ENCODE results near the gene SYNGR2. TPM values are rescaled to one million over a fixed set of nuclear protein-coding genes. Genes with fewer than 3 reads are reported as not detected.

Gene SYNGR2
- total and polyA plus RNA-seq, 9 of the 15 experiments (the other 6 are each of a cell fraction or from before 2014, with no cell fraction given) = 1.4 to 173 (median 87.8) TPM

DNA sequence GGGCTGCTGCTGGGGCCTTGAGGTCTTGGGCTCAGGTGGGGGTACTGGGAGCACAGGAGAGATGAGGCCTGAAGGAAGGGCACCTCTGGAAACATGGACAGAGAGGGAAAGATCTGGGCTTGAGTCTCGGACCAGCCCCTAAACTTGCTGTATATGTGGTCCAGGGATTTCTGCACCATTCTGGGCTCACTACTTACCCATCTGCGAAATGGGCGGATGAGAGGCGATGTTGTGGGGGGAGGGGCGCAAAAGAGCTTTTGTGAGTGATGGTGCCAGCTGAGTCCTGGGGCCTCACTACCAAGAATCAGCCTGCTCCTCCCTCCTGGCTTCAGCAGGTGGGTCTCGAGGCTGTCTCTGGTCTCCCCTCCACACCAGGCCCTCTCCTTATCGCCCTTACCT lies 21.9 kb upstream of the SYNGR2 start:
- H3K79me2 ChIP-seq (ENCODE audit: control insufficient read depth, insufficient read depth, low read length) = peaks cover 25% of the 10 kb centered on the region
- peak overlapping the region; percentile 38 for H3K4me3 ChIP-seq
- WGBS (ENCODE audit: insufficient coverage, low coverage, missing lambda C conversion rate) = 29% methylated on average over 7 of the region's 7 CpGs
- ATAC-seq (no peak), DNase-seq (ENCODE audit: extremely low read depth in 1 of 4, low spot score in 3 of 4) (peak in 1 of 4 experiments; percentile 27), FAIRE-seq (no peak)
- CTCF ChIA-PET (ENCODE audit: low intra/inter-chr PET ratio) = no interaction called here
- POLR2A ChIA-PET = interaction anchor here (0.7 to 0.9 kb wide), 2 partner anchors 11 to 593 kb away, joined by 3 read pairs; no protein-coding TSS in a partner anchor
- H3K9ac ChIP-seq (ENCODE audit: insufficient read depth in 1 of 2, low read depth in 2 of 2, low read length in 2 of 2) = peak overlapping the region; percentile 72 to 88
- intact Hi-C loops (cut with micrococcal nuclease) = loop anchor here (1.0 kb wide), 1 partner anchor 18 kb away; no protein-coding TSS in a partner anchor
- peaks cover 52 to 93% of the 10 kb centered on the region in 2 experiments for H3K4me1 ChIP-seq (replicated peaks in 1 of 2; ENCODE audit: control insufficient read depth in 2 of 2, insufficient read depth in 2 of 2, low read length in 2 of 2)
- H3K9me1 ChIP-seq (ENCODE audit: control insufficient read depth, insufficient read depth, low read length) = peaks cover 2% of the 10 kb centered on the region
- H3K27ac ChIP-seq (ENCODE audit: extremely low read depth, low read depth, low read length) = peak overlapping the region; percentile 85
- H3K4me2 ChIP-seq (ENCODE audit: insufficient read depth, low read length) = peak overlapping the region; percentile 89
- BruUV-seq (replicated peaks) = no TSS peak
- H2AFZ ChIP-seq (ENCODE audit: low read depth, low read length) = peak overlapping the region; percentile 60
- no peaks in the 10 kb centered on the region for H4K20me1 ChIP-seq (replicated peaks; ENCODE audit: control insufficient read depth, insufficient read depth, low read length)
- no peaks in the 10 kb centered on the region for H3K9me3 ChIP-seq (replicated peaks; ENCODE audit: control insufficient read depth, insufficient read depth, low read depth, low read length)
- in situ Hi-C loops (cut with MboI) = no loop called here
- H3K36me3 ChIP-seq (ENCODE audit: control insufficient read depth, insufficient read depth, low read length) = no peaks in the 10 kb centered on the region
- H3K27me3 ChIP-seq (ENCODE audit: control insufficient read depth in 2 of 2, insufficient read depth in 2 of 2, low read length in 2 of 2) = no peaks in the 10 kb centered on the region
- TF ChIP-seq, protein P1, sequence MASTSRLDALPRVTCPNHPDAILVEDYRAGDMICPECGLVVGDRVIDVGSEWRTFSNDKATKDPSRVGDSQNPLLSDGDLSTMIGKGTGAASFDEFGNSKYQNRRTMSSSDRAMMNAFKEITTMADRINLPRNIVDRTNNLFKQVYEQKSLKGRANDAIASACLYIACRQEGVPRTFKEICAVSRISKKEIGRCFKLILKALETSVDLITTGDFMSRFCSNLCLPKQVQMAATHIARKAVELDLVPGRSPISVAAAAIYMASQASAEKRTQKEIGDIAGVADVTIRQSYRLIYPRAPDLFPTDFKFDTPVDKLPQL (IDR thresholded peaks at IDR 0.05; ENCODE audit: extremely low read depth, insufficient read length) = no peak
- TF ChIP-seq CTBP1 (IDR thresholded peaks at IDR 0.05; ENCODE audit: borderline replicate concordance) = no peak
- TF ChIP-seq PML (IDR thresholded peaks at IDR 0.05; ENCODE audit: low read length) = no peak
- no peak for TF ChIP-seq ZNF707 (CRISPR knock-in tag; conservative IDR thresholded peaks at IDR 0.05)
- no peak for TF ChIP-seq ELF1 (tag; IDR thresholded peaks at IDR 0.05)
- no peak for TF ChIP-seq TCF3 (CRISPR knock-in tag; IDR thresholded peaks at IDR 0.05)
- TF ChIP-seq RBM25 (IDR thresholded peaks at IDR 0.05; ENCODE audit: low read depth, low read length, severe bottlenecking) = peak; percentile 98
- peak; percentile 7; the same call in 1 of the 2 replicates for TF ChIP-seq ZFX (CRISPR knock-in tag; IDR thresholded peaks at IDR 0.05)
- TF ChIP-seq ZNF232 (CRISPR knock-in tag; IDR thresholded peaks at IDR 0.05) = no peak
- 0 out of 2 replicates have a peak, but pooled peaks have one; percentile 13 for TF ChIP-seq MTA3 (IDR thresholded peaks at IDR 0.05; ENCODE audit: borderline replicate concordance)
- TF ChIP-seq, protein P2, sequence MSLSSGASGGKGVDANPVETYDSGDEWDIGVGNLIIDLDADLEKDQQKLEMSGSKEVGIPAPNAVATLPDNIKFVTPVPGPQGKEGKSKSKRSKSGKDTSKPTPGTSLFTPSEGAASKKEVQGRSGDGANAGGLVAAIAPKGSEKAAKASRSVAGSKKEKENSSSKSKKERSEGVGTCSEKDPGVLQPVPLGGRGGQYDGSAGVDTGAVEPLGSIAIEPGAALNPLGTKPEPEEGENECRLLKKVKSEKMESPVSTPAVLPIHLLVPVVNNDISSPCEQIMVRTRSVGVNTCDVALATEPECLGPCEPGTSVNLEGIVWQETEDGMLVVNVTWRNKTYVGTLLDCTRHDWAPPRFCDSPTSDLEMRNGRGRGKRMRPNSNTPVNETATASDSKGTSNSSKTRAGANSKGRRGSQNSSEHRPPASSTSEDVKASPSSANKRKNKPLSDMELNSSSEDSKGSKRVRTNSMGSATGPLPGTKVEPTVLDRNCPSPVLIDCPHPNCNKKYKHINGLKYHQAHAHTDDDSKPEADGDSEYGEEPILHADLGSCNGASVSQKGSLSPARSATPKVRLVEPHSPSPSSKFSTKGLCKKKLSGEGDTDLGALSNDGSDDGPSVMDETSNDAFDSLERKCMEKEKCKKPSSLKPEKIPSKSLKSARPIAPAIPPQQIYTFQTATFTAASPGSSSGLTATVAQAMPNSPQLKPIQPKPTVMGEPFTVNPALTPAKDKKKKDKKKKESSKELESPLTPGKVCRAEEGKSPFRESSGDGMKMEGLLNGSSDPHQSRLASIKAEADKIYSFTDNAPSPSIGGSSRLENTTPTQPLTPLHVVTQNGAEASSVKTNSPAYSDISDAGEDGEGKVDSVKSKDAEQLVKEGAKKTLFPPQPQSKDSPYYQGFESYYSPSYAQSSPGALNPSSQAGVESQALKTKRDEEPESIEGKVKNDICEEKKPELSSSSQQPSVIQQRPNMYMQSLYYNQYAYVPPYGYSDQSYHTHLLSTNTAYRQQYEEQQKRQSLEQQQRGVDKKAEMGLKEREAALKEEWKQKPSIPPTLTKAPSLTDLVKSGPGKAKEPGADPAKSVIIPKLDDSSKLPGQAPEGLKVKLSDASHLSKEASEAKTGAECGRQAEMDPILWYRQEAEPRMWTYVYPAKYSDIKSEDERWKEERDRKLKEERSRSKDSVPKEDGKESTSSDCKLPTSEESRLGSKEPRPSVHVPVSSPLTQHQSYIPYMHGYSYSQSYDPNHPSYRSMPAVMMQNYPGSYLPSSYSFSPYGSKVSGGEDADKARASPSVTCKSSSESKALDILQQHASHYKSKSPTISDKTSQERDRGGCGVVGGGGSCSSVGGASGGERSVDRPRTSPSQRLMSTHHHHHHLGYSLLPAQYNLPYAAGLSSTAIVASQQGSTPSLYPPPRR (CRISPR knock-in tag; IDR thresholded peaks at IDR 0.05; ENCODE audit: borderline replicate concordance) = no peak
- no peak for TF ChIP-seq ZNF589 (CRISPR knock-in tag; IDR thresholded peaks at IDR 0.05; ENCODE audit: low read depth)
- TF ChIP-seq, protein P3, sequence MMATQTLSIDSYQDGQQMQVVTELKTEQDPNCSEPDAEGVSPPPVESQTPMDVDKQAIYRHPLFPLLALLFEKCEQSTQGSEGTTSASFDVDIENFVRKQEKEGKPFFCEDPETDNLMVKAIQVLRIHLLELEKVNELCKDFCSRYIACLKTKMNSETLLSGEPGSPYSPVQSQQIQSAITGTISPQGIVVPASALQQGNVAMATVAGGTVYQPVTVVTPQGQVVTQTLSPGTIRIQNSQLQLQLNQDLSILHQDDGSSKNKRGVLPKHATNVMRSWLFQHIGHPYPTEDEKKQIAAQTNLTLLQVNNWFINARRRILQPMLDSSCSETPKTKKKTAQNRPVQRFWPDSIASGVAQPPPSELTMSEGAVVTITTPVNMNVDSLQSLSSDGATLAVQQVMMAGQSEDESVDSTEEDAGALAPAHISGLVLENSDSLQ (IDR thresholded peaks at IDR 0.05) = no peak
- no peak for TF ChIP-seq EP400 (IDR thresholded peaks at IDR 0.05)
- TF ChIP-seq ILF3 (IDR thresholded peaks at IDR 0.05; ENCODE audit: borderline replicate concordance) = no peak
- peak; percentile 95 to 97 for TF ChIP-seq KDM1A (IDR thresholded peaks at IDR 0.05)
- peak; percentile 92 for TF ChIP-seq HDGF (IDR thresholded peaks at IDR 0.05)
- TF ChIP-seq ERF (CRISPR knock-in tag; IDR thresholded peaks at IDR 0.05) = no peak
- peak; percentile 100 for TF ChIP-seq SMARCA5 (IDR thresholded peaks at IDR 0.05)

Measured in K562 (cell line).